ENCODE results near the gene WWOX. TPM values are rescaled to one million over a fixed set of nuclear protein-coding genes. Genes with fewer than 3 reads are reported as not detected.

Gene WWOX
- total RNA-seq, 1 experiment from 2014 or later: 15.6 TPM

DNA sequence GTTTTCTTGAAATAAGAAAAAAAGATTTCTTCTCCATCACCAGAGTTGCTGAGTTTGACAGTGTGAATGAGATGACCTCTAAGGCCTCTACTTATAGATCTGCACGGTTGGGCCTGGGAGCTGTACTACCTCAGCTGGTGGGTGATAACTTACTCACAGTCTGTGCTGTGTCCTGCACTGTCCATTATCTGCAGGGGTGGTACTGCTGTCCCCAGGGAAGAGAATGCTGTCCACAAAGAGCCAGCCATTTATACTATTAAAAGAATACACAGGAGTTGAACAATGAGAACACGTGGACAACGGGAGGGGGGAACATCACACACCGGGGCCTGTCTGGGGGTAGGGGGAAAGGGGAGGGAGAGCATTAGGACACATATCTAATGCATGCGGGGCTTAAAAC is 655.3 kb downstream of the WWOX start:
- no peak overlapping the region for H3K4ac ChIP-seq (ENCODE audit: low read depth, low read length)
- H2BK120ac ChIP-seq (ENCODE audit: low read depth, low read length, poor library complexity, severe bottlenecking): no peak overlapping the region
- no peak overlapping the region for H3K4me2 ChIP-seq (ENCODE audit: insufficient read depth, insufficient read length, low read length)
- H3T11ph ChIP-seq (ENCODE audit: low read length): no peak overlapping the region
- H2BK15ac ChIP-seq (ENCODE audit: low read depth, low read length): no peak overlapping the region
- H2BK12ac ChIP-seq (ENCODE audit: insufficient read length, low read depth, low read length): no peak overlapping the region
- no peak overlapping the region for H2BK5ac ChIP-seq (ENCODE audit: insufficient read length, low read length)
- H3K18ac ChIP-seq (ENCODE audit: insufficient read length, low read depth, low read length): no peak overlapping the region
- H2AK5ac ChIP-seq (ENCODE audit: insufficient read length, low read length): no peak overlapping the region
- no peaks in the 10 kb centered on the region for H3K9me3 Mint-ChIP-seq
- H3K36me3 Mint-ChIP-seq (ENCODE audit: insufficient read depth in 1 of 3, low read depth in 3 of 3): no peaks in the 10 kb centered on the region
- no peak overlapping the region for H3K56ac ChIP-seq (ENCODE audit: insufficient read length, low read depth, low read length)
- no peaks in the 10 kb centered on the region for H3K27me3 ChIP-seq (ENCODE audit: insufficient read depth, low read length)
- no peaks in the 10 kb centered on the region for H3K79me1 ChIP-seq (ENCODE audit: insufficient read depth, low read depth, low read length, poor library complexity, severe bottlenecking)
- no peak for DNase-seq
- no peaks in the 10 kb centered on the region for H4K20me1 ChIP-seq (ENCODE audit: control insufficient read depth, insufficient read depth, insufficient read length)
- H4K5ac ChIP-seq (ENCODE audit: insufficient read length, low read depth, low read length): no peak overlapping the region
- no peaks in the 10 kb centered on the region for H3K4me1 ChIP-seq (ENCODE audit: insufficient read depth, low read length)
- no peak overlapping the region for H3K4me3 Mint-ChIP-seq
- no peak overlapping the region for H3K27ac Mint-ChIP-seq
- WGBS (ENCODE audit: extremely low coverage, insufficient read length, low lambda C conversion rate): no CpG with 5 or more reads among the region's 5 CpGs
- H3K9ac ChIP-seq (ENCODE audit: extremely low read depth, insufficient read length, low read length): no peak overlapping the region
- TF ChIP-seq CTCF (conservative IDR thresholded peaks at IDR 0.05): no peak
- H3K4me1 Mint-ChIP-seq: no peaks in the 10 kb centered on the region
- H3K23me2 ChIP-seq (ENCODE audit: insufficient read length, low read depth, low read length, poor library complexity, severe bottlenecking): no peaks in the 10 kb centered on the region
- H3K14ac ChIP-seq (ENCODE audit: insufficient read depth, low read length): no peak overlapping the region
- H3K23ac ChIP-seq (ENCODE audit: insufficient read length, low read depth, low read length): no peak overlapping the region
- no peak overlapping the region for H3K27ac ChIP-seq (ENCODE audit: insufficient read length, low read depth, low read length)
- H2AFZ ChIP-seq (ENCODE audit: low read length): no peak overlapping the region
- H3K79me2 ChIP-seq (ENCODE audit: insufficient read depth, low read length): no peaks in the 10 kb centered on the region
- H3K27me3 Mint-ChIP-seq (ENCODE audit: low read depth): no peaks in the 10 kb centered on the region
- H4K8ac ChIP-seq (replicated peaks; ENCODE audit: insufficient read length, low read depth, low read length): no peak overlapping the region
- H2BK20ac ChIP-seq (ENCODE audit: low read depth, low read length, poor library complexity, severe bottlenecking): no peak overlapping the region
- no peaks in the 10 kb centered on the region for H3K9me3 ChIP-seq (ENCODE audit: control insufficient read depth, low read depth, low read length)
- no peak overlapping the region for H4K91ac ChIP-seq (ENCODE audit: insufficient read length, low read depth, low read length)
